ENCODE data around the gene SLC7A6.

Gene SLC7A6

GRCh38 chr16:68273896-68274295 lies 9.6 kb downstream of the SLC7A6 start:
- H3K4me3 ChIP-seq (ENCODE audit: low read depth, low read length): no peak overlapping the region
- TF ChIP-seq, protein P1, sequence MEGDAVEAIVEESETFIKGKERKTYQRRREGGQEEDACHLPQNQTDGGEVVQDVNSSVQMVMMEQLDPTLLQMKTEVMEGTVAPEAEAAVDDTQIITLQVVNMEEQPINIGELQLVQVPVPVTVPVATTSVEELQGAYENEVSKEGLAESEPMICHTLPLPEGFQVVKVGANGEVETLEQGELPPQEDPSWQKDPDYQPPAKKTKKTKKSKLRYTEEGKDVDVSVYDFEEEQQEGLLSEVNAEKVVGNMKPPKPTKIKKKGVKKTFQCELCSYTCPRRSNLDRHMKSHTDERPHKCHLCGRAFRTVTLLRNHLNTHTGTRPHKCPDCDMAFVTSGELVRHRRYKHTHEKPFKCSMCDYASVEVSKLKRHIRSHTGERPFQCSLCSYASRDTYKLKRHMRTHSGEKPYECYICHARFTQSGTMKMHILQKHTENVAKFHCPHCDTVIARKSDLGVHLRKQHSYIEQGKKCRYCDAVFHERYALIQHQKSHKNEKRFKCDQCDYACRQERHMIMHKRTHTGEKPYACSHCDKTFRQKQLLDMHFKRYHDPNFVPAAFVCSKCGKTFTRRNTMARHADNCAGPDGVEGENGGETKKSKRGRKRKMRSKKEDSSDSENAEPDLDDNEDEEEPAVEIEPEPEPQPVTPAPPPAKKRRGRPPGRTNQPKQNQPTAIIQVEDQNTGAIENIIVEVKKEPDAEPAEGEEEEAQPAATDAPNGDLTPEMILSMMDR (conservative IDR thresholded peaks at IDR 0.05; ENCODE audit: low read depth, low read length): no peak
- no peak for DNase-seq (ENCODE audit: low read depth)

GRCh38 chr16:68274441-68274840 lies 10.1 kb downstream of the SLC7A6 start:
- H3K4me3 ChIP-seq (ENCODE audit: low read depth, low read length): no peak overlapping the region
- no peak for DNase-seq (ENCODE audit: low read depth)
- TF ChIP-seq, protein P1 (conservative IDR thresholded peaks at IDR 0.05; ENCODE audit: low read depth, low read length): no peak

- TF ChIP-seq, protein P1 (conservative IDR thresholded peaks at IDR 0.05; ENCODE audit: low read depth, low read length): no peak
- no peak for DNase-seq (ENCODE audit: low read depth)
- H3K4me3 ChIP-seq (ENCODE audit: low read depth, low read length): no peak overlapping the region
Measured at GRCh38 chr16:68275611-68276191, 11.4 kb downstream of the SLC7A6 start.

DNA sequence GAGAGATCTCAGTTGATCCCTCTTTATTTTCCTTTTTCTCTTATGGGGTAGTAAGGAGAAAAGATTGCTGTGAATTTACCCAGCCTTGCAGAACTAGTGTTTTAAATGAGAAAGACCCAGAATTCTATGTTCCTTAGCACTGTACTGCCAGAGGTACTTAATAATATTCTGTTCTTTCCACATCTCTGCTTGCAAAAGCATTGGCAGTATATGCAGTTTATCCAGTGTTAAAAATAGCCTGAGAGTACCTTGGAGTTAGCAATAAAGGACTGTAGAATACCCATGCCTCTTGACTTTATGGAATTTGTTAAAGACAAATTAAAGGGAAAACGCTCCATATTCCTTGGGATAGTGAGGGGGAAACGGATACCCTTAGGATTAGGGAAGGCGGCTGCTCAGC lies 11.9 kb downstream of the SLC7A6 start:
- H3K4me3 ChIP-seq (ENCODE audit: low read depth, low read length): no peak overlapping the region
- DNase-seq (ENCODE audit: low read depth): no peak
- TF ChIP-seq, protein P1 (conservative IDR thresholded peaks at IDR 0.05; ENCODE audit: low read depth, low read length): no peak

GRCh38 chr16:68279726-68280558 lies 15.6 kb downstream of the SLC7A6 start:
- TF ChIP-seq, protein P1 (conservative IDR thresholded peaks at IDR 0.05; ENCODE audit: low read depth, low read length): no peak
- no peak overlapping the region for H3K4me3 ChIP-seq (ENCODE audit: low read depth, low read length)
- no peak for DNase-seq (ENCODE audit: low read depth)

GRCh38 chr16:68281368-68282063 lies 17.2 kb downstream of the SLC7A6 start:
- no peak for DNase-seq (ENCODE audit: low read depth)
- H3K4me3 ChIP-seq (ENCODE audit: low read depth, low read length): no peak overlapping the region
- TF ChIP-seq, protein P1 (conservative IDR thresholded peaks at IDR 0.05; ENCODE audit: low read depth, low read length): no peak

All from choroid plexus epithelial cell (primary cell).